H9 (cell line): ENCODE measurements around the gene TJP3. TPM values are rescaled to one million over a fixed set of nuclear protein-coding genes. Genes with fewer than 3 reads are reported as not detected.

Experiments used
- DNase-seq: peaks from one replicate; pipeline ENCODE4 v3.0.0-alpha.2; 2017
- H2AFZ ChIP-seq: one replicate; pipeline ENCODE4 v1.6.1; 2013; ENCODE audit warnings: mild to moderate bottlenecking, low read length, control low read depth, moderate library complexity
- H2AK5ac ChIP-seq: 2 replicates; pipeline ENCODE4 v1.6.1; 2013; ENCODE audit warnings: low read length, control low read depth, mixed read lengths; ENCODE audit not compliant: insufficient read length
- H2BK120ac ChIP-seq: one replicate; pipeline ENCODE4 v1.6.1; 2013; ENCODE audit warnings: low read depth, mild to moderate bottlenecking, low read length, control low read depth, inconsistent platforms; ENCODE audit not compliant: poor library complexity, severe bottlenecking
- H2BK12ac ChIP-seq: 2 replicates; pipeline ENCODE4 v1.6.1; 2013; ENCODE audit warnings: low read length, control low read depth, mixed read lengths, low read depth; ENCODE audit not compliant: insufficient read length
- H2BK15ac ChIP-seq: 2 replicates; pipeline ENCODE4 v1.6.1; 2013; ENCODE audit warnings: low read depth, low read length, control low read depth
- H2BK20ac ChIP-seq: one replicate; pipeline ENCODE4 v1.6.1; 2013; ENCODE audit warnings: low read depth, mild to moderate bottlenecking, low read length, control low read depth, inconsistent platforms; ENCODE audit not compliant: poor library complexity, severe bottlenecking
- H2BK5ac ChIP-seq: 2 replicates; pipeline ENCODE4 v1.6.1; 2013; ENCODE audit warnings: low read length, control low read depth, mixed read lengths; ENCODE audit not compliant: insufficient read length
- H3K14ac ChIP-seq: 2 replicates; pipeline ENCODE4 v1.6.1; 2013; ENCODE audit warnings: low read length, control low read depth; ENCODE audit not compliant: insufficient read depth
- H3K18ac ChIP-seq: 2 replicates; pipeline ENCODE4 v1.6.1; 2013; ENCODE audit warnings: low read depth, mild to moderate bottlenecking, mixed read lengths, low read length, control low read depth; ENCODE audit not compliant: insufficient read length
- H3K23ac ChIP-seq: 2 replicates; pipeline ENCODE4 v1.6.1; 2013; ENCODE audit warnings: low read length, control low read depth, mixed read lengths, low read depth; ENCODE audit not compliant: insufficient read length
- H3K23me2 ChIP-seq: 2 replicates; pipeline ENCODE4 v1.6.1; 2013; ENCODE audit warnings: low read depth, mild to moderate bottlenecking, mixed read lengths, low read length, control low read depth; ENCODE audit not compliant: insufficient read length, poor library complexity, severe bottlenecking
- H3K27ac ChIP-seq: 2 replicates; pipeline ENCODE4 v1.5.1; 2013; ENCODE audit warnings: low read length, control low read depth, mixed read lengths, low read depth; ENCODE audit not compliant: insufficient read length
- H3K27me3 ChIP-seq: 2 replicates; pipeline ENCODE4 v1.6.1; 2013; ENCODE audit warnings: low read length, control low read depth, inconsistent platforms; ENCODE audit not compliant: insufficient read depth
- H3K4ac ChIP-seq: 2 replicates; pipeline ENCODE4 v1.6.1; 2013; ENCODE audit warnings: low read depth, mild to moderate bottlenecking, control low read depth, inconsistent platforms, low read length, moderate library complexity
- H3K4me1 ChIP-seq: 2 replicates; pipeline ENCODE4 v1.6.1; 2013; ENCODE audit warnings: low read length, control low read depth, inconsistent platforms; ENCODE audit not compliant: insufficient read depth
- H3K4me2 ChIP-seq: 2 replicates; pipeline ENCODE4 v1.6.1; 2013; ENCODE audit warnings: low read length, control low read depth, mixed read lengths; ENCODE audit not compliant: insufficient read length, insufficient read depth
- H3K56ac ChIP-seq: 2 replicates; pipeline ENCODE4 v1.6.1; 2013; ENCODE audit warnings: low read depth, mild to moderate bottlenecking, mixed read lengths, low read length, control low read depth; ENCODE audit not compliant: insufficient read length
- H3K79me1 ChIP-seq: 2 replicates; pipeline ENCODE4 v1.6.1; 2013; ENCODE audit warnings: low read depth, mild to moderate bottlenecking, moderate library complexity, low read length, control low read depth, inconsistent platforms; ENCODE audit not compliant: insufficient read depth, poor library complexity, severe bottlenecking
- H3K79me2 ChIP-seq: 2 replicates; pipeline ENCODE4 v1.6.1; 2013; ENCODE audit warnings: low read length, control low read depth, inconsistent platforms; ENCODE audit not compliant: insufficient read depth
- H3K9ac ChIP-seq: 2 replicates; pipeline ENCODE4 v1.6.1; 2013; ENCODE audit warnings: low read length, control low read depth, mixed read lengths; ENCODE audit not compliant: insufficient read length; ENCODE audit errors: extremely low read depth
- H3K9me3 ChIP-seq: one replicate; pipeline ENCODE4 v1.6.1; 2013; ENCODE audit warnings: low read depth, low read length, inconsistent platforms; ENCODE audit not compliant: control insufficient read depth
- H3T11ph ChIP-seq: one replicate; pipeline ENCODE4 v1.6.1; 2013; ENCODE audit warnings: mild to moderate bottlenecking, low read length, control low read depth, inconsistent platforms
- H4K20me1 ChIP-seq: one replicate; pipeline ENCODE4 v1.6.1; 2013; ENCODE audit not compliant: control insufficient read depth, insufficient read length, insufficient read depth
- H4K5ac ChIP-seq: 2 replicates; pipeline ENCODE4 v1.6.1; 2013; ENCODE audit warnings: low read depth, mild to moderate bottlenecking, mixed read lengths, low read length, control low read depth; ENCODE audit not compliant: insufficient read length
- H4K8ac ChIP-seq: replicated peaks from 2 replicates; pipeline ENCODE4 v1.6.1; 2013; ENCODE audit warnings: low read length, control low read depth, mixed read lengths, low read depth; ENCODE audit not compliant: insufficient read length
- H4K91ac ChIP-seq: 2 replicates; pipeline ENCODE4 v1.6.1; 2013; ENCODE audit warnings: low read depth, mild to moderate bottlenecking, moderate library complexity, mixed read lengths, low read length, control low read depth; ENCODE audit not compliant: insufficient read length
- H3K27ac Mint-ChIP-seq, 3 experiments: 2 replicates in 2 of 3; 3 replicates in 1 of 3; pipeline ENCODE4 v1.8.0; 2020 to 2021; ENCODE audit warnings: mixed read lengths in 3 of 3, mild to moderate bottlenecking in 1 of 3, moderate library complexity in 1 of 3
- H3K27me3 Mint-ChIP-seq: 2 replicates; pipeline ENCODE4 v1.8.0; 2021; ENCODE audit warnings: low read depth, mild to moderate bottlenecking, moderate library complexity, mixed read lengths
- H3K36me3 Mint-ChIP-seq, 3 experiments: 2 replicates in 2 of 3; 3 replicates in 1 of 3; pipeline ENCODE4 v1.8.0; 2020 to 2021; ENCODE audit warnings: low read depth in 3 of 3, mixed read lengths in 3 of 3; ENCODE audit not compliant: insufficient read depth in 1 of 3
- H3K4me1 Mint-ChIP-seq, 2 experiments: 2 replicates each; pipeline ENCODE4 v1.8.0; 2020; ENCODE audit warnings: mixed read lengths in 2 of 2
- H3K4me3 Mint-ChIP-seq, 2 experiments: 2 replicates in 1 of 2; 3 replicates in 1 of 2; pipeline ENCODE4 v1.8.0; 2020 to 2021; ENCODE audit warnings: mild to moderate bottlenecking in 2 of 2, mixed read lengths in 2 of 2, moderate library complexity in 1 of 2
- H3K9me3 Mint-ChIP-seq, 2 experiments: 2 replicates in 1 of 2; 3 replicates in 1 of 2; pipeline ENCODE4 v1.8.0; 2020; ENCODE audit warnings: mild to moderate bottlenecking in 2 of 2, mixed read lengths in 2 of 2, moderate library complexity in 1 of 2
- CTCF ChIP-seq: fragments of 200-600 bp; sonication (generic); conservative IDR thresholded peaks from 3 replicates; pipeline ENCODE4 v1.8.0; 2021; ENCODE audit warnings: antibody characterized with exemption, mild to moderate bottlenecking
- WGBS: extraction: QIAGEN DNeasy Blood & Tissue Kit; methylation state at CpG from one replicate; pipeline ENCODE4 v1.1.7; 2013; ENCODE audit warnings: missing lambda C conversion rate, low lambda C conversion rate, mixed read lengths; ENCODE audit not compliant: insufficient read length; ENCODE audit errors: extremely low coverage; 5-methylcytosine and 5-hydroxymethylcytosine counted together
- total RNA-seq: library from RNA; stranded (reverse); gene quantifications from 2 replicates; pipeline ENCODE4 v1.2.1, GENCODE V29; 2021

Gene TJP3
- total RNA-seq, 1 experiment from 2014 or later: 27.3 TPM

- H4K20me1 ChIP-seq: peaks cover 3% of the 10 kb centered on the region
- no peak overlapping the region for H2BK15ac ChIP-seq
- H4K8ac ChIP-seq: no peak overlapping the region
- H3K4ac ChIP-seq: no peak overlapping the region
- no peak for TF ChIP-seq CTCF
- no peak overlapping the region for H3K4me2 ChIP-seq
- H2BK5ac ChIP-seq: no peak overlapping the region
- no peak overlapping the region for H3K14ac ChIP-seq
- H3K4me3 Mint-ChIP-seq: no peak overlapping the region
- H2BK12ac ChIP-seq: no peak overlapping the region
- H3K27ac ChIP-seq: no peak overlapping the region
- peaks cover 3% of the 10 kb centered on the region; the same call in 1 of the 2 replicates for H3K79me2 ChIP-seq
- no peaks in the 10 kb centered on the region for H3K9me3 Mint-ChIP-seq
- H3T11ph ChIP-seq: no peak overlapping the region
- H3K79me1 ChIP-seq: no peaks in the 10 kb centered on the region
- H2BK20ac ChIP-seq: no peak overlapping the region
- H3K56ac ChIP-seq: no peak overlapping the region
- no peak overlapping the region for H4K5ac ChIP-seq
- H3K4me1 ChIP-seq: peaks cover 3% of the 10 kb centered on the region; the same call in 1 of the 2 replicates
- H2AK5ac ChIP-seq: no peak overlapping the region
- peaks cover 9% of the 10 kb centered on the region for H3K23me2 ChIP-seq
- no peak overlapping the region for H3K23ac ChIP-seq
- no peak overlapping the region for H4K91ac ChIP-seq
- peaks cover 8 to 13% of the 10 kb centered on the region in 2 experiments for H3K4me1 Mint-ChIP-seq
- DNase-seq: no peak
- WGBS: no CpG with 5 or more reads among the region's 16 CpGs
- peak overlapping the region in 2 of 3 experiments; percentile 39 to 47; a peak in 3 of 7 replicates for H3K27ac Mint-ChIP-seq
- H3K36me3 Mint-ChIP-seq: peaks cover 3 to 18% (median 12%) of the 10 kb centered on the region in 3 experiments; a peak in 6 of 7 replicates
- no peak overlapping the region for H2AFZ ChIP-seq
- H3K27me3 Mint-ChIP-seq: no peaks in the 10 kb centered on the region
- H3K27me3 ChIP-seq: no peaks in the 10 kb centered on the region
- H3K9ac ChIP-seq: no peak overlapping the region
- H2BK120ac ChIP-seq: no peak overlapping the region
- H3K9me3 ChIP-seq: no peaks in the 10 kb centered on the region
- no peak overlapping the region for H3K18ac ChIP-seq
Observed at GRCh38 chr19:3691372-3691716, 16.8 kb upstream of the TJP3 start.
